ENCODE data around the gene LGALS4.
"Not testable (repeated sequence)": the region's sequence is repeated elsewhere in the genome, so short reads cannot be mapped to it uniquely, and the experiment has no call there.

The LGALS4 gene

DNA sequence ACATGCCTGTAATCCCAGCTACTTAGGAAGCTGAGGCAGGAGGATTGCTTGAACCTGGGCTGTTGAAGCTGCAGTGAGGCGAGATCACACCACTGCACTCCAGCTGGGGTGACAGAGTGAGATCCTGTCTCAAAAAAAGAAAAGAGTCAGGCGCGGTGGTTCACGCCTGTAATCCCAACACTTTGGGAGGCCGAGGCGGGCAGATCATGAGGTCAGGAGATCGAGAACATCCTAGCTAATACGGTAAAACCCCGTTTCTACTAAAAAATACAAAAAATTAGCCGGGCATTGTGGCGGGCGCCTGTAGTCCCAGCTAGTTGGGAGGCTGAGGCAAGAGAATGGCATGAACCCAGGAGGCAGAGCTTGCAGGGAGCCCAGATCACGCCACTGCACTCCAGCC lies 30.5 kb downstream of the LGALS4 start:
- not testable (repeated sequence) for H3K4me3 Mint-ChIP-seq; H3K27ac Mint-ChIP-seq; H3K27me3 Mint-ChIP-seq; H3K4me1 Mint-ChIP-seq (ENCODE audit: low read depth); H3K9me3 Mint-ChIP-seq (ENCODE audit: low read depth); H3K36me3 Mint-ChIP-seq

DNA sequence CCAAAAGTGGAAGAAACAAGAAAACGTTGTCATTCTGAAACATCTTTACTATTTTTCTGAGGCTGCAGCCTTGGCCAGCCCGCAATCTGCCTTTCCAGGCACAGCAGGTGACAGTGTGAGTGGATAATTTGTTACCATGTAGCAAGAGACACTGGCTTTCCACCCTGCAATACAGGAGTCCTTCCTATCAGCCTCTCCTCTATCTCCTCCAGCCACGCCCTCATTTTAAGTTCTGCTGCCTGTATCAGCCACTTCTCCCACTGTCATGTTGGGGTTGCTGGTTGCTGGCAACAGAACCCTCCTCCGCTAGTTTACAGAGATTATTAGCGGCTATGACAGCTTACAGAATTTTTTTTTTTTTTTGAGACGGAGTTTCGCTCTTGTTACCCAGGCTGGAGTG lies 31.7 kb downstream of the LGALS4 start:
- H3K27me3 Mint-ChIP-seq: no peaks in the 10 kb centered on the region
- no peak overlapping the region for H3K27ac Mint-ChIP-seq
- H3K36me3 Mint-ChIP-seq: no peaks in the 10 kb centered on the region

DNA sequence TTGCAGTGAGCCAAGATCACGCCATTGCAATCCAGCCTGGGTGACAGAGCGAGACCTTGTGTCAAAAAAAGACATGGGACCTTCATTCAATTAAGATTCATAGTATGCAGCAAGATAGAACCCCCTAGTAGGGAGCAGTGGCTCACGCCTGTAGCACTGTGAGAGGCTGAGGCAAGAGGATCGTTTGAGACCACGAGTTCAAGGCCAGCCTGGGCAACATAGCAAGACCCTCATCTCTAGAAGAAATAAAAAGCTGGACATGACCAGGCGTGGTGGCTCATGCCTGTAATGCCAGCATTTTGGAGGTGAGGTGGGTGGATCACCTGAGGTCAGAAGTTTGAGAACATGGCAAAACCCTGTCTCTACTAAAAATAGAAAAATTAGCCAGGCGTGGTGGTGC lies 32.3 kb downstream of the LGALS4 start:
- Mint-ChIP-seq H3K9me3 (ENCODE audit: low read depth) (no peaks in the 10 kb centered on the region), H3K27ac (no peak overlapping the region), H3K27me3 (no peaks in the 10 kb centered on the region), H3K4me3 (no peak overlapping the region), H3K4me1 (ENCODE audit: low read depth) (no peaks in the 10 kb centered on the region), H3K36me3 (no peaks in the 10 kb centered on the region)

More for the DNA sequence above, 31.7 kb downstream of the LGALS4 start:
- Mint-ChIP-seq H3K4me1 (ENCODE audit: low read depth) (no peaks in the 10 kb centered on the region), H3K4me3 (no peak overlapping the region), H3K9me3 (ENCODE audit: low read depth) (no peaks in the 10 kb centered on the region)

DNA sequence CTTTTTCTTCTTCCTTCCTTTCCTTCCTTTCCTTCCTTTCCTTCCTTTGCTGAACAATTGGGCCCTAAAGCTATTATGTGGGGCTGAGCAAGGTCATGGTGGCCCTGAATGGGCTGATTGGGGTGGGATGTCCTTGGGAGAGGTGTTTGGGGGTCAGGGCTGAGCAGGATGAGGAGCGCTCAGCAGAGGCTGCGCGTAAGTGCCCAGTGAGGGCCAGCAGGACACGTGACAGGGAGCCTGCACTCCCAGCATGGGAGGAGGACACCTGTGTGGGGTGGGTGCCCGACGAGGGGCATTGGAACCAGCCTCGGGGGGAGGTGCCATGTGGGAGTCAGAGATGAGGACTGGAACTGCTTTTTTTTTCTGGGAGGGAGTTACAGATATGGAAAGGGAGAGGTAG lies 34.0 kb downstream of the LGALS4 start:
- no peaks in the 10 kb centered on the region for H3K27me3 Mint-ChIP-seq
- no peak overlapping the region for H3K27ac Mint-ChIP-seq
- no peaks in the 10 kb centered on the region for H3K9me3 Mint-ChIP-seq (ENCODE audit: low read depth)
- no peaks in the 10 kb centered on the region for H3K4me1 Mint-ChIP-seq (ENCODE audit: low read depth)
- no peak overlapping the region for H3K4me3 Mint-ChIP-seq
- H3K36me3 Mint-ChIP-seq: no peaks in the 10 kb centered on the region

DNA sequence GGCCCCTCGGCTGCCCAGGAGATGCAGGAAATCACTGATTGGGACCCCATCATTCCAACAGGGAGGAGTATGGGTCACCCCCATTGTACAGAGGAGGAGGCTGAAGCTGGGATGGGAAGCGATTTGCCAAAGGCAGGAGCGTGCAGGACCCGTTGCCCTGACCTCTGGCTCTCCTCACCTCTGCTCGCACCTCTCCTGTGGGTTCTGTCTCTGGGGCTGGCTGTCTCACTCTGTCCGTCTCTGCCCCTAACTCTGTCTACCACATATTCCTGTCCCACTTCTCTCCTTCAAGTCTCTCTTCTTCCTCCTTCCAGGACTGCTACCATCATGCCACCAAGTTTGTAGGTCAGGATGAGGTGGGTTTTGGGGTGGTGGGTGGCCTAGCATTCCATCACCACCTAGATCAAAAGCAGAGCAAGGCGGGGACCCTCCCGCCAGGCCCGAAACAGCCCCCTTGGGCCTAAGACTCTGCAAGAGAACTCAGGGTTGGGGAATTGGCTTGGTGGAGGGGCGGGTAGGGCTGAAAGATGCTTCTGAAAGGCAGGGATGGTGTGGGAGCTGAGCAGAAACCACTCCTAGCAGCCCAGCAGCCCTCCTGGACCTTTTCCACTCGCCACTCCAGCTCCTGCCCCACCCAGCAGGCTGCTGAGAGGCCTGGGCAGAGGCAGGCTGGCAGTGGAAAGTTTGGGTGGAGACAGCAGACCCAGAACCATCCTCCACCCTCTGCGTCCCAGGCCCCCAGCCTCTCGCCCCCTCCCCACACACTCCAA lies 38.4 kb downstream of the LGALS4 start:
- no peak overlapping the region for H3K4me3 Mint-ChIP-seq

DNA sequence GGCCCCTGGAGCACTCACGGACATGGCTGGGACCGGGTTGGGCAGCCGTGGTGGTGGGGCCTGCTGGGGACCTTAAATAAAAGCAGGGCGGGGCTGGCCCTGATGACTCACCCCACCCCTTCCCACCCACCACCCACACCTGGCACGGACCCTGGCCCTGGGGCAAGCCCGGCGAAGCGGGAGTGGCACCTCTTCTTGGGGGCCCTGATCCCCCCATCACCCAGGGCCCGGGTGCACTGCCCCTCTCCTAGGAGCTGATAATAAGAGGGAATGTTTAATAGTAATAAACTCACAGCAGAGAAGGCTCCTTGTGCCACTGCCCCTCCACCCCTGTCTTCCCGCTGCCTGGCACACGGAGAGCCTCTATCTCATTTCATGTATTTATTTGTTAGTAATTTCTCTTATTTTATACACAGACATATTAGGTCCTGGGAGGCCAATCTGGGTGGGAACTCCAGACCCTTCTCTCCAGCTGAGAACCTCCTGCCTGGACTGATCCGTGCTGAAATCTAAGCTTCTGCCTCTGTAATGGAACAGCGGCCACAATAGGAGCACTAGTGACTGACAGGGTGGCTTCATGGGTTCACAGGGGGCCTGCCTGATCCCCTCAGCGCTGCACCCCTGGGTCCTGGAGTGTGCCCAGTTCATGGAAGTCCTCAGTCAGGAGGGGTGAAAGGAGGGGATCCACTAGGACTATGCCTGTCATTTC lies 39.1 kb downstream of the LGALS4 start, which contains the start of gene LGALS7:
Gene LGALS7, minus strand, starts transcription at position 49 of the 709 bp plus-strand sequence. Its CDS starts 25 bp downstream, at position 24.
- H3K4me1 Mint-ChIP-seq (ENCODE audit: low read depth): peaks cover 3% of the 10 kb centered on the region
- H3K9me3 Mint-ChIP-seq (ENCODE audit: low read depth): no peaks in the 10 kb centered on the region
- no peak within 1 kb of the TSS for H3K4me3 Mint-ChIP-seq
- H3K27ac Mint-ChIP-seq: no peak within 1 kb of the TSS
- H3K36me3 Mint-ChIP-seq: no peaks in the 10 kb centered on the region
- H3K27me3 Mint-ChIP-seq: no peaks in the 10 kb centered on the region

More for the DNA sequence above, 38.4 kb downstream of the LGALS4 start:
- no peaks in the 10 kb centered on the region for H3K27me3 Mint-ChIP-seq
- H3K9me3 Mint-ChIP-seq (ENCODE audit: low read depth): no peaks in the 10 kb centered on the region
- H3K27ac Mint-ChIP-seq: no peak overlapping the region
- peaks cover 1% of the 10 kb centered on the region for H3K4me1 Mint-ChIP-seq (ENCODE audit: low read depth)
- no peaks in the 10 kb centered on the region for H3K36me3 Mint-ChIP-seq

DNA sequence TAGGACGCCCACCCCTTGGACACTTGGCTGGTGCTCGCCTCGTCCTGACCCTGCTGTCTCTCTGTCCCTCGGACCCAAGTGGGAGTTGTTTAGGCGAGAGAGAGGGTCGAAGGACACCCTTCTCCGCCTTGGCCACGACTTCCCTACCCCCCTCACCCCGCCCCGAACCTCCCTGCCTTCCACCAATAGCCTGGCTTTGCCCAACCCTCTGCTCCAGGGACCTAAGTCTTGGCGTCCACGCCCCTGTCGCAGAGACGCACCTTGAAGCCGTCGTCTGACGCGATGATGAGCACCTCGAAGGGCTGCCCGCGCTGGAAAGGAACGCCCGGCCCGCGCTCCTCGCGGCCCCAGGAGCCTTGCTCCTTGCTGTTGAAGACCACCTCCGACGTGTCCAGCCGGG lies 41.2 kb downstream of the LGALS4 start:
- H3K4me3 Mint-ChIP-seq; H3K36me3 Mint-ChIP-seq; H3K9me3 Mint-ChIP-seq (ENCODE audit: low read depth); H3K27ac Mint-ChIP-seq; H3K4me1 Mint-ChIP-seq (ENCODE audit: low read depth); H3K27me3 Mint-ChIP-seq: not testable (repeated sequence)

DNA sequence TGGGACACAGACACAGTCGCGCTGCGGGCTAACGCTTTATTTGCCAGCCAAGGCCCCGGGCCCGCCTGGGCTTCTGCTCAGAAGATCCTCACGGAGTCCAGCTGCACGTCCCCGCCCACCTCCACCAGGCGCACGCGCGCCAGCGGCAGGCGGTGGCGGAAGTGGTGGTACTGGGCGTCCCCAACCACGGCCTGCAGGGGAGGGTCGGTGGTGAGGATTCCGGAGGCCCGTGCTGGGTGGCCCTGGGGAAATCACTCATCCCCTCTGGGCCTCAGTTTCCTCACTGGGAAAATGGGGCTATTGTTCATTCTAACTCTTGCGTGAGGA lies 41.8 kb downstream of the LGALS4 start:
- not testable (repeated sequence) for H3K36me3 Mint-ChIP-seq; H3K27me3 Mint-ChIP-seq; H3K27ac Mint-ChIP-seq; H3K4me1 Mint-ChIP-seq (ENCODE audit: low read depth); H3K4me3 Mint-ChIP-seq; H3K9me3 Mint-ChIP-seq (ENCODE audit: low read depth)

DNA sequence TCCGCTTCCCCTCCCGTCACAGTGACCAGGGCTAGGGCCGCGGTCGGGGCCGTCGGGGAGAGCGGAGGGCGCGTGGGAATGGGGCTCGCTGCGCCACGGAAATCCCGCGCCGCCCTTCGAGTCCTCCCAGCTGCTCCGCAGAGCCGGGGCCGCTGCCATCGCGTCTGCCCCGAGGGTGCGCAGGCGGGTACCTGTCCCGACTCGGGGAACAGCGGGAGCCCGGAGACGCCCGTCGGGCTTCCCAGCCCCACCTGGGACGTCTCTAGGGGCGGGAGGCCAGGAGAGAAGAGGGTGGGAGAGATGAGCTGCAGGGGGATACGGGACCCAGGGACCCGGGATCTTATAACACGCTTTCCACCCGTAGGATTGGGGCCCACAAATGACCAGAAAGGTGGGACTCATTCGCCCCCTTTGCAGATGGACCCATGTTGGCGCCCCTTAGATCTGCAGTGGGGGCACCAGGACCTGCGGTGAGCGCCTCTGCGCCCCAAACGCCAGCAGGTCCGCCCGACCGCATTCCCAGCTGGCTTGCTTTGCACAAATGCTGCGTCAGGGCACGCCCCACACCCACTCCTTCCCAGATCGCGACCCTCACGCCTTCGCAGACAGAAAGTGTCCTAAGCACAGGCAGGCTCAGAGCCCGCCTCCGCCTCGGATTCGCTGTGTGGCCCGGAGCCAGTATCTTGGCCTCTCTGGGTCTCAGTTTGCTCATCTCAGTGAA lies 42.4 kb downstream of the LGALS4 start:
- H3K4me3 Mint-ChIP-seq; H3K9me3 Mint-ChIP-seq (ENCODE audit: low read depth); H3K36me3 Mint-ChIP-seq; H3K27ac Mint-ChIP-seq; H3K4me1 Mint-ChIP-seq (ENCODE audit: low read depth); H3K27me3 Mint-ChIP-seq: not testable (repeated sequence)

DNA sequence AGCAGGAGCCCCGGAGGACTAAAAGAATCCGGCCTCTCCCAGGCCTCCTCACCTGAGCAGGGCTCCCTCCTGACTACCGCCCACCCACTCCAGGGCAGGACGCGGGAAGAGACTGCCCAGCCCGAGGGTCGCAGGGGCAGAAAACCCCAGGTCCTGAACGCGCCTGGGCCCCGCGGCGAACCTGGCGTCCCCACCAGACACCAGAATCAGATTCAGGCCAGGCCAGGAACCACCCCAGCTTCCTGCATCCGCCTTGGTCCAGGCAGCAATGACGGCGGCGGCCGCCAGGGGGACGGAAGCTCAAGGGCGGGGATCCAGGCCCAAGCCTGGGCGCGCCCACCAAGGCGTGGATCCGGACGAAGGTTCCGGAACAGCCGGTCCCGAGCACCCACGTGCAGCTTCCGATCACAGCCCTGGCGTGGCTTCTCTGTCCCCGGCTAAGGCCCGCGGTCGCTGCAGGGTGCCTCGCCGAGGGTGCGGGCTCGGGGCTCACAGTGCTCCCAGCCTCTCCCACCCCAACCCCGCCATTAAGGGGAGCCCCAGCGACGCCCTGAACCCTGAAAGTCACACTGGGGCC lies 43.0 kb downstream of the LGALS4 start:
- peak overlapping the region; percentile 66 for H3K4me3 Mint-ChIP-seq
- H3K27me3 Mint-ChIP-seq: no peaks in the 10 kb centered on the region
- H3K27ac Mint-ChIP-seq: peak overlapping the region; percentile 50
- no peaks in the 10 kb centered on the region for H3K36me3 Mint-ChIP-seq
- H3K4me1 Mint-ChIP-seq (ENCODE audit: low read depth): peaks cover 3% of the 10 kb centered on the region
- H3K9me3 Mint-ChIP-seq (ENCODE audit: low read depth): no peaks in the 10 kb centered on the region

DNA sequence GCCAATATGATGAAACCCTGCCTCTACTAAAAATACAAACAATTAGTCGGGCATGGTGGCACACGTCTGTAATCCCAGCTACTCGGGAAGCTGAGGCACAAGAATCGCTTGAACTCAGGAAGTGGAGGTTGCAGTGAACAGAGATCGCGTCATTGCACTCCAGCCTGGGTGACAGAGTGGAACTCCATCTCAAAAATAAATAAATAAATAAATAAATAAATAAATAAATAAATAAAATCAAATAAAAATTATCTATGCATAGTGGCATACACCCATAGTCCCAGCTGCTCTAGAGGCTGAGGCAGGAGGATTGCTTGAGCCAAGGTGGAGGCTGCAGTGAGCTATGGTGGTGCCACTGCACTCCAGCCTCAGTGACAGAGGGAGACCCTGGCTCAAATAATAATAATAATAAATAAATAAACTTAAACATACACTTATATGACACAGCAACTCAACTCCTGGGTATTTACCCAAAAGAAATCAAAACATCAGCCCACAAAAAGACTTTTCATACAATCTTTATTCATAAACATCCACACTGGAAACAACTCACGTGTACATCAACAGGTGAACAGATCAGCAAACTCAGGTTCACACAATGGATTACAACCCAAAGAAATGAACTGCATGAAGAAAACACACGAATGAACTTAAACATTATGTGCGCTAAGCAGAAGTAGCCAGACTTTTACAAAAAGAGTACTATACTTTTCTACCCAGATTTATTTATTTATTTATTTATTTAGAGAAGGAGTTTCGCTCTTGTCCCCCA lies 46.3 kb downstream of the LGALS4 start:
- Mint-ChIP-seq H3K4me3 (no peak overlapping the region), H3K27ac (no peak overlapping the region), H3K36me3 (no peaks in the 10 kb centered on the region), H3K9me3 (ENCODE audit: low read depth) (no peaks in the 10 kb centered on the region), H3K27me3 (no peaks in the 10 kb centered on the region), H3K4me1 (ENCODE audit: low read depth) (peaks cover 3% of the 10 kb centered on the region)

DNA sequence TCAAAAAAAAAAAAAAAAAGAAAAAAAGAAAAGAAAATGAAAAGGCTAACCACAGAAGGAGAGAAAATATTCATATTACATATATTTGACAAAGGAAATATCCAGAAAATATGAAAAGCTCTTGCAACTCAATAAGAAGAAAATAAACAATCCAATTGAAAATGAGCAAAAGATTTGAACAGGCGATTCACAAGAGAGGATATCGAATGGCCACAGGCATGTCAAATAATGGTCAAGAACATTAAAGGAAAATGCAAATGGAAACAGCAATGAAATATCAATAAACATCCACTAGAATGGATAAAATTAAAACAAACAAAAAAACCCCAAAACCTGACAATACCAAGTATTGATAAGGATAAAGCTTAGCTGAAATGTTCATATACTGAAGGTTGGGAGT lies 47.5 kb downstream of the LGALS4 start:
- H3K36me3 Mint-ChIP-seq: no peaks in the 10 kb centered on the region
- H3K4me1 Mint-ChIP-seq (ENCODE audit: low read depth): peaks cover 3% of the 10 kb centered on the region
- no peaks in the 10 kb centered on the region for H3K9me3 Mint-ChIP-seq (ENCODE audit: low read depth)
- H3K4me3 Mint-ChIP-seq: no peak overlapping the region
- H3K27ac Mint-ChIP-seq: no peak overlapping the region
- no peaks in the 10 kb centered on the region for H3K27me3 Mint-ChIP-seq

DNA sequence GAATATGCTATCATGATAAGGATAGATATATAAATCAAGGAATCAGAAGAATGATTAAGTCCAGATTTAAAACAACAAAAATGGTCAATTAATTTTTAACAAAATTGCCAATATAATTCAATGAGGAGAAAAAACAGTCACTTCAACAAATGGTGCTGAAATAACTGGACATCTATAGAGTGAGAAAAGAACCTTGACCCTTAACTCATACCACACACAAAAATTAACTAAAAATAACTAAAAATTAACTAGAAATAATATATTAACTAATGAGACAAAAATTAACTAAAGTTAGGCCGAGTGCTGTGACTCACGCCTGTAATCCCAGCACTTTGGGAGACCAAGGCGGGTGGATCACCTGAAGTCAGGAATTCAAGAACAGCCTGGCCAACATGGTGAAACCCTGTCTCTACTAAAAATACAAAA lies 48.9 kb downstream of the LGALS4 start:
- Mint-ChIP-seq H3K36me3 (no peaks in the 10 kb centered on the region), H3K4me3 (no peak overlapping the region), H3K9me3 (ENCODE audit: low read depth) (no peaks in the 10 kb centered on the region), H3K27me3 (no peaks in the 10 kb centered on the region), H3K4me1 (ENCODE audit: low read depth) (no peaks in the 10 kb centered on the region), H3K27ac (no peak overlapping the region)

DNA sequence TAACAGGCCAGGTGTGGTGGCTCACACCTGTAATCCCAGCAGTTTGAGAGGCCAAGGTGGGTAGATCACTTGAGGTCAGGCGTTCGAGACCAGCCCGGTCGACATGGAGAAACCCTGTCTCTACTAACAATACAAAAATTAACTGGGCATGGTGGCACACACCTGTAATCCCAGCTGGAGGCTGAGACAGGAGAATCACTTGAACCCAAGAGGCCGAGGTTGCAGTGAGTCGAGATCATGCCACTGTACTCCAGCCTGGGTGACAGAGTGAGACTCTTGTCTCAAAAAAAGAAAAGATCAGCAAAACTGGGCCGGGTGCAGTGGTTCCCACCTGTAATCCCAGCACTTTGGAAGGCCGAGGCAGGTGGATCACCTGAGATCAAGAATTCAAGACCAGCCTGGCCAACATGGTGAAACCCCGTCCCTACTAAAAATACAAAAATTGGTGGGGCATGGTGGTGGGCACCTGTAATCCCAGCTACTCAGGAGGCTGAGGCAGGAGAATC lies 50.8 kb downstream of the LGALS4 start:
- not testable (repeated sequence) for H3K27ac Mint-ChIP-seq; H3K4me3 Mint-ChIP-seq; H3K9me3 Mint-ChIP-seq (ENCODE audit: low read depth); H3K4me1 Mint-ChIP-seq (ENCODE audit: low read depth); H3K27me3 Mint-ChIP-seq; H3K36me3 Mint-ChIP-seq

All from activated naive CD8-positive, alpha-beta T cell (primary cell).